PC-3 (cell line): Measurements from ENCODE around the gene PKMYT1. TPM values are rescaled to one million over a fixed set of nuclear protein-coding genes. Genes with fewer than 3 reads are reported as not detected.

ENCODE experiments used
- ATAC-seq: fragments of 200-7000 bp; cut with Tn5 transposase; 2 replicates; pipeline ENCODE4 v1.9.1; 2020; ENCODE audit warnings: mild to moderate bottlenecking, moderate library complexity
- BruUV-seq: library from RNA; stranded (reverse); fragments of 400-500 nt; replicated peaks from 2 replicates; lab custom pipeline; 2021; lab: Mats Ljungman, UMichigan
- CTCF ChIA-PET: fragments of 300-600 bp; sonication (Branson Sonifier 250); formaldehyde crosslinking; loops from one replicate; lab custom pipeline; 2022; ENCODE audit warnings: antibody characterized with exemption; lab: Charles Lee
- POLR2A ChIA-PET: fragments of 300-600 bp; sonication (Branson Sonifier 250); formaldehyde crosslinking; loops from one replicate; lab custom pipeline; 2022; ENCODE audit warnings: antibody characterized with exemption; ENCODE audit not compliant: unreplicated experiment; lab: Charles Lee
- DNase-seq: peaks from one replicate; pipeline ENCODE4 v3.0.0-alpha.2; 2015
- H2AFZ ChIP-seq: fragments of 300-600 bp; sonication (generic); 2 replicates; pipeline ENCODE4 v1.6.0; 2016; ENCODE audit warnings: antibody characterized with exemption, low read length
- H3F3A ChIP-seq: fragments of 300-600 bp; sonication (generic); one replicate; pipeline ENCODE4 v1.6.0; 2017; ENCODE audit warnings: antibody characterized with exemption, low read length, control low read depth, mild to moderate bottlenecking; ENCODE audit not compliant: unreplicated experiment
- H3K27ac ChIP-seq: fragments of 300-600 bp; sonication (generic); 2 replicates; pipeline ENCODE4 v1.5.1; 2016; ENCODE audit warnings: mild to moderate bottlenecking, low read length
- H3K27me3 ChIP-seq: fragments of 300-600 bp; sonication (generic); 2 replicates; pipeline ENCODE4 v1.6.1; 2016; ENCODE audit warnings: low read length, mixed read lengths
- H3K36me3 ChIP-seq: fragments of 300-600 bp; sonication (generic); 2 replicates; pipeline ENCODE4 v1.6.1; 2016; ENCODE audit warnings: low read depth, mixed run types, low read length, mixed read lengths
- H3K4me1 ChIP-seq: fragments of 300-600 bp; sonication (generic); 2 replicates; pipeline ENCODE4 v1.5.1; 2016; ENCODE audit warnings: low read length; ENCODE audit not compliant: insufficient read depth
- H3K4me2 ChIP-seq: fragments of 300-600 bp; sonication (generic); 2 replicates; pipeline ENCODE4 v1.6.0; 2016; ENCODE audit warnings: low read length
- H3K4me3 ChIP-seq: fragments of 300-600 bp; sonication (generic); 2 replicates; pipeline ENCODE4 v1.5.1; 2016; ENCODE audit warnings: mild to moderate bottlenecking, low read length, mixed read lengths
- H3K79me2 ChIP-seq: fragments of 300-600 bp; sonication (generic); 2 replicates; pipeline ENCODE4 v1.6.1; 2017; ENCODE audit warnings: low read length, mixed read lengths
- H3K9ac ChIP-seq: fragments of 300-600 bp; sonication (generic); 2 replicates; pipeline ENCODE4 v1.6.0; 2016; ENCODE audit warnings: mild to moderate bottlenecking, low read length
- H3K9me2 ChIP-seq: fragments of 300-600 bp; sonication (generic); replicated peaks from 2 replicates; pipeline ENCODE4 v1.6.1; 2016; ENCODE audit warnings: mixed run types, low read length, mixed read lengths
- H3K9me3 ChIP-seq: fragments of 300-600 bp; sonication (generic); 2 replicates; pipeline ENCODE4 v1.6.1; 2016; ENCODE audit warnings: low read length, mixed read lengths
- H4K20me1 ChIP-seq: fragments of 300-600 bp; sonication (generic); 2 replicates; pipeline ENCODE4 v1.6.1; 2016; ENCODE audit warnings: low read length, mixed read lengths
- EZH2 ChIP-seq: fragments of 300-600 bp; sonication (generic); IDR thresholded peaks from one replicate; pipeline ENCODE4 v1.6.1; 2017; ENCODE audit warnings: antibody characterized with exemption, mild to moderate bottlenecking, low read length; ENCODE audit not compliant: unreplicated experiment
- EZH2phosphoT487 ChIP-seq: fragments of 300-600 bp; sonication (generic); IDR thresholded peaks from 2 replicates; pipeline ENCODE4 v1.6.1; 2018; ENCODE audit warnings: mild to moderate bottlenecking, antibody characterized with exemption, low read length, borderline replicate concordance
- intact Hi-C: fragments of 100-400 bp; cut with micrococcal nuclease; formaldehyde crosslinking; loops from 2 replicates; pipeline ENCODE4 v1.9.0; 2023
- total RNA-seq: library from RNA; depleted of rRNA; stranded (reverse); fragments of >200 nt; gene quantifications from 2 replicates; pipeline ENCODE4 v1.2.3, GENCODE V29; 2014
- TF ChIP-seq, protein P1 (sequence below): fragments of 300-600 bp; sonication (generic); conservative IDR thresholded peaks from 2 replicates; pipeline ENCODE4 v1.5.1; 2017; ENCODE audit warnings: antibody characterized with exemption, low read depth, mild to moderate bottlenecking, low read length

Gene PKMYT1
- total RNA-seq, 1 experiment from 2014 or later: 51.9 TPM

DNA sequence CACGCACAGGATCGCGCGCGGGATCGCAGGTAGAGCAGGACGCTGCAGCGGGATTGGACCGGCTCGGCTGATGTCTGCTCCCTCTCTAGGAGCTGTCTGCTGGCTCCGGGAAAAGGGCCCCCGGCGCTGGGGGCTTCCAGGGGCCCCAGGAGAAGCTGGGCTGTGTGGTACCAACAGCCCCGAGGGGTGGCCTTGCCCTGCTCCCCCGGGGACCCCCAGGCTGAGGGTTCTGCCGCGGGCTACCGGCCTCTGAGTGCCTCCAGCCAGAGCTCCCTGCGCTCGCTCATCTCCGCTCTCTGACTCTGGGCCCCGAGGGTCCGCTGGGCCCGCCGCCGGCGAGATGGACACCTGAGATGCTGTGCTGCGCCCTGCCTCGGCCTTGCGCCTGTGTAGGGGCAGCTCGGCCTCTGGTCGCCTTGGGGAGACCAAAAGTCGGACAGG lies 12.5 kb downstream of the PKMYT1 start:
- TF ChIP-seq, protein P1, sequence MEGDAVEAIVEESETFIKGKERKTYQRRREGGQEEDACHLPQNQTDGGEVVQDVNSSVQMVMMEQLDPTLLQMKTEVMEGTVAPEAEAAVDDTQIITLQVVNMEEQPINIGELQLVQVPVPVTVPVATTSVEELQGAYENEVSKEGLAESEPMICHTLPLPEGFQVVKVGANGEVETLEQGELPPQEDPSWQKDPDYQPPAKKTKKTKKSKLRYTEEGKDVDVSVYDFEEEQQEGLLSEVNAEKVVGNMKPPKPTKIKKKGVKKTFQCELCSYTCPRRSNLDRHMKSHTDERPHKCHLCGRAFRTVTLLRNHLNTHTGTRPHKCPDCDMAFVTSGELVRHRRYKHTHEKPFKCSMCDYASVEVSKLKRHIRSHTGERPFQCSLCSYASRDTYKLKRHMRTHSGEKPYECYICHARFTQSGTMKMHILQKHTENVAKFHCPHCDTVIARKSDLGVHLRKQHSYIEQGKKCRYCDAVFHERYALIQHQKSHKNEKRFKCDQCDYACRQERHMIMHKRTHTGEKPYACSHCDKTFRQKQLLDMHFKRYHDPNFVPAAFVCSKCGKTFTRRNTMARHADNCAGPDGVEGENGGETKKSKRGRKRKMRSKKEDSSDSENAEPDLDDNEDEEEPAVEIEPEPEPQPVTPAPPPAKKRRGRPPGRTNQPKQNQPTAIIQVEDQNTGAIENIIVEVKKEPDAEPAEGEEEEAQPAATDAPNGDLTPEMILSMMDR: no peak
- TF ChIP-seq EZH2phosphoT487: no peak
- TF ChIP-seq EZH2: no peak
- H3K9ac ChIP-seq: no peak overlapping the region

DNA sequence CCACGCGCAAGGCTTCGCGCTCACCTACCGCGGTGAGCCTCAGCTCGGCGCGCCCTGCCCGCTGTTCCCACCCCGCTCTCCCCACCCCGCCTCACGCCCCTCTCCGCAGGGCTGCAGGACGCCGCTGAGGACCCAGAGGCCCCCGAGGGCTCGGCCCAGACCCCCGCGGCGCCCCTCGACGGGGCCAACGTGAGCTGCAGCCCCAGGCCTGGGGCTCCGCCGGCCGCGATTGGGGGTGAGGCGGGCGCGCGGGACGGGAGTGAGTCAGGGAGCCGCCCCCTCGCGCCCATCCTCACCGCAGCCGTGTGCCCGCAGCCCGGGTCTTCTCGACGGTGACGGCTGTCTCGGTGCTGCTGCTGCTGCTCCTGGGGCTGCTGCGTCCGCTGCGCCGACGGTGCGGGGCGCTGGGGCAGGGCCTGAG lies 13.0 kb downstream of the PKMYT1 start:
- Histone ChIP-seq H3K9me3 (no peaks in the 10 kb centered on the region), H2AFZ (no peak overlapping the region), H3K4me2 (no peak overlapping the region), H3K9me2 (no peaks in the 10 kb centered on the region), H3K27me3 (no peaks in the 10 kb centered on the region), H3K36me3 (no peaks in the 10 kb centered on the region), H3K79me2 (peaks cover 10% of the 10 kb centered on the region; the same call in 1 of the 2 replicates), H4K20me1 (peaks cover 12% of the 10 kb centered on the region), H3K4me1 (peaks cover 22% of the 10 kb centered on the region; the same call in 1 of the 2 replicates), H3K27ac (no peak overlapping the region), H3F3A (no peaks in the 10 kb centered on the region), H3K4me3 (no peak overlapping the region), H3K9ac (no peak overlapping the region)
- ATAC-seq: no peak
- ChIA-PET CTCF (no interaction called here), POLR2A (no interaction called here)
- intact Hi-C loops: loop anchor here (10.0 kb wide), 1 partner anchor 62 kb away; no protein-coding TSS in a partner anchor
- DNase-seq: no peak
- no TSS peak for BruUV-seq
- no peak for TF ChIP-seq EZH2phosphoT487
- no peak for TF ChIP-seq EZH2
- TF ChIP-seq, protein P1: no peak

More for the DNA sequence above, 12.5 kb downstream of the PKMYT1 start:
- no peaks in the 10 kb centered on the region for H3K9me3 ChIP-seq
- H4K20me1 ChIP-seq: peaks cover 12% of the 10 kb centered on the region
- ATAC-seq: no peak
- peaks cover 10% of the 10 kb centered on the region; the same call in 1 of the 2 replicates for H3K79me2 ChIP-seq
- no peak overlapping the region for H3K4me2 ChIP-seq
- no peak overlapping the region for H3K4me3 ChIP-seq
- no peaks in the 10 kb centered on the region for H3K9me2 ChIP-seq
- BruUV-seq: no TSS peak
- no peak for DNase-seq
- H3K27me3 ChIP-seq: no peaks in the 10 kb centered on the region
- ChIA-PET POLR2A (no interaction called here), CTCF (no interaction called here)
- no peak overlapping the region for H2AFZ ChIP-seq
- intact Hi-C loops: loop anchor here (10.0 kb wide), 1 partner anchor 63 kb away; no protein-coding TSS in a partner anchor
- no peak overlapping the region for H3K27ac ChIP-seq
- H3F3A ChIP-seq: no peaks in the 10 kb centered on the region
- H3K36me3 ChIP-seq: no peaks in the 10 kb centered on the region
- peaks cover 22% of the 10 kb centered on the region; the same call in 1 of the 2 replicates for H3K4me1 ChIP-seq

DNA sequence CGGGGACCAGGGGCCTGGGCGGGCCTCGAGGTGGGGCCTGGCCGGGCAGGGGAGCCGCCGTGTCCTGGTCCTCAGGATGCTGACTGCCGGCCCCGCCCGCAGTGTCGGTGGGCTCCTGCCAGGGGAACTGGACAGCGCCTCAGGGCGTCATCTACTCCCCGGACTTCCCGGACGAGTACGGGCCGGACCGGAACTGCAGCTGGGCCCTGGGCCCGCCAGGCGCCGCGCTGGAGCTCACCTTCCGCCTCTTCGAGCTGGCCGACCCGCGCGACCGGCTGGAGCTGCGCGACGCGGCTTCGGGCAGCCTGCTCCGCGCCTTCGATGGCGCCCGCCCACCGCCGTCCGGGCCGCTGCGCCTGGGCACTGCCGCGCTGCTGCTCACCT lies 13.4 kb downstream of the PKMYT1 start:
- peaks cover 10% of the 10 kb centered on the region; the same call in 1 of the 2 replicates for H3K79me2 ChIP-seq
- TF ChIP-seq EZH2 (no peak), EZH2phosphoT487 (no peak)
- TF ChIP-seq, protein P1: no peak
- ChIA-PET CTCF (no interaction called here), POLR2A (no interaction called here)
- no peaks in the 10 kb centered on the region for H3K9me2 ChIP-seq
- intact Hi-C loops: loop anchor here (10.0 kb wide), 1 partner anchor 62 kb away; no protein-coding TSS in a partner anchor
- no peak overlapping the region for H3K27ac ChIP-seq
- peaks cover 22% of the 10 kb centered on the region; the same call in 1 of the 2 replicates for H3K4me1 ChIP-seq
- H3K4me3 ChIP-seq: no peak overlapping the region
- H3K9me3 ChIP-seq: no peaks in the 10 kb centered on the region
- no peaks in the 10 kb centered on the region for H3F3A ChIP-seq
- ATAC-seq (no peak), DNase-seq (no peak)
- H3K9ac ChIP-seq: no peak overlapping the region
- no peaks in the 10 kb centered on the region for H3K36me3 ChIP-seq
- H2AFZ ChIP-seq: no peak overlapping the region
- peaks cover 12% of the 10 kb centered on the region for H4K20me1 ChIP-seq
- BruUV-seq: no TSS peak
- no peak overlapping the region for H3K4me2 ChIP-seq
- H3K27me3 ChIP-seq: no peaks in the 10 kb centered on the region
